C4-2B (cell line): ENCODE measurements around the gene VPS13D.

ENCODE experiments used
- H3K27ac ChIP-seq: fragments of 450-650 bp; 2 replicates; pipeline ENCODE4 v1.5.1; 2017
- CTCF ChIP-seq: fragments of 450-650 bp; conservative IDR thresholded peaks from 2 replicates; pipeline ENCODE4 v1.5.1; 2017; ENCODE audit warnings: mild to moderate bottlenecking
- ZFX ChIP-seq: fragments of 450-650 bp; IDR thresholded peaks from 2 replicates; pipeline ENCODE4 v1.6.1; 2017

Gene VPS13D

GRCh38 chr1:12410351-12410750 is 180.5 kb downstream of the VPS13D start:
- no peak for TF ChIP-seq CTCF
- no peak overlapping the region for H3K27ac ChIP-seq

GRCh38 chr1:12411098-12411497 is 181.3 kb downstream of the VPS13D start:
- no peak for TF ChIP-seq ZFX
- no peak for TF ChIP-seq CTCF
- H3K27ac ChIP-seq: no peak overlapping the region

GRCh38 chr1:12411747-12412146 is 181.9 kb downstream of the VPS13D start:
- no peak for TF ChIP-seq CTCF
- TF ChIP-seq ZFX: no peak
- no peak overlapping the region for H3K27ac ChIP-seq

GRCh38 chr1:12412439-12412838 is 182.6 kb downstream of the VPS13D start:
- H3K27ac ChIP-seq: no peak overlapping the region
- TF ChIP-seq ZFX: no peak

- H3K27ac ChIP-seq: peak overlapping the region; percentile 17
- TF ChIP-seq CTCF (no peak), ZFX (no peak)
Observed at GRCh38 chr1:12413664-12414410, 184.0 kb downstream of the VPS13D start.

- H3K27ac ChIP-seq: no peak overlapping the region
- TF ChIP-seq ZFX (no peak), CTCF (no peak)
Observed at GRCh38 chr1:12414444-12415018, 184.7 kb downstream of the VPS13D start.

GRCh38 chr1:12415038-12415466 is 185.2 kb downstream of the VPS13D start:
- H3K27ac ChIP-seq: no peak overlapping the region
- TF ChIP-seq CTCF (no peak), ZFX (no peak)

- TF ChIP-seq CTCF (no peak), ZFX (no peak)
- H3K27ac ChIP-seq: no peak overlapping the region
Observed at GRCh38 chr1:12416101-12416500, 186.3 kb downstream of the VPS13D start.
